Memory B cell (primary cell): ENCODE results near the gene TUT7.
"Not testable (repeated sequence)": the region's sequence is repeated elsewhere in the genome, so short reads cannot be mapped to it uniquely, and the experiment has no call there.

Experiments
- ATAC-seq: fragments of 150-1000 bp; cut with Tn5 transposase; 2 replicates; pipeline ENCODE4 v1.10.0; 2021; ENCODE audit warnings: low read depth, mild to moderate bottlenecking, moderate library complexity
- DNase-seq, 2 donors: peaks; one replicate each; pipeline ENCODE4 v3.0.0; 2022; ENCODE audit warnings: low spot score in 2 of 2
- H3K27ac Mint-ChIP-seq: one replicate; pipeline ENCODE4 v1.8.0; 2022; ENCODE audit warnings: mild to moderate bottlenecking, moderate library complexity, mixed read lengths
- H3K27me3 Mint-ChIP-seq: one replicate; pipeline ENCODE4 v1.8.0; 2022; ENCODE audit warnings: mixed read lengths
- H3K36me3 Mint-ChIP-seq: one replicate; pipeline ENCODE4 v1.8.0; 2022; ENCODE audit warnings: mild to moderate bottlenecking, mixed read lengths
- H3K4me1 Mint-ChIP-seq: one replicate; pipeline ENCODE4 v1.8.0; 2022; ENCODE audit warnings: mixed read lengths
- H3K4me3 Mint-ChIP-seq: one replicate; pipeline ENCODE4 v1.8.0; 2022; ENCODE audit warnings: mild to moderate bottlenecking, moderate library complexity, mixed read lengths
- H3K9me3 Mint-ChIP-seq: one replicate; pipeline ENCODE4 v1.8.0; 2022; ENCODE audit warnings: mixed read lengths

The TUT7 gene

GRCh38 chr9:86337469-86338108 is 16.6 kb downstream of the TUT7 start:
- Mint-ChIP-seq H3K4me3 (peak overlapping the region; percentile 76), H3K27me3 (no peaks in the 10 kb centered on the region), H3K27ac (peak overlapping the region; percentile 54), H3K36me3 (peaks cover 39% of the 10 kb centered on the region), H3K4me1 (peaks cover 22% of the 10 kb centered on the region), H3K9me3 (peaks cover 2% of the 10 kb centered on the region)
- ATAC-seq (peak; percentile 86), DNase-seq (no peak)

GRCh38 chr9:86336058-86336457 is 18.2 kb downstream of the TUT7 start:
- no peak for DNase-seq
- Mint-ChIP-seq H3K4me3 (no peak overlapping the region), H3K27me3 (no peaks in the 10 kb centered on the region), H3K4me1 (peaks cover 14% of the 10 kb centered on the region), H3K36me3 (peaks cover 42% of the 10 kb centered on the region), H3K27ac (no peak overlapping the region), H3K9me3 (peaks cover 4% of the 10 kb centered on the region)
- ATAC-seq = no peak

- Mint-ChIP-seq H3K4me1 (peaks cover 6% of the 10 kb centered on the region), H3K27me3 (no peaks in the 10 kb centered on the region), H3K9me3 (peaks cover 4% of the 10 kb centered on the region), H3K4me3 (no peak overlapping the region), H3K36me3 (peaks cover 40% of the 10 kb centered on the region), H3K27ac (no peak overlapping the region)
- ATAC-seq = no peak
- no peak for DNase-seq
These were observed 20.6 kb downstream of the TUT7 start for GRCh38 chr9:86333651-86334050.

- Mint-ChIP-seq H3K27ac (peak overlapping the region; percentile 79), H3K4me3 (no peak overlapping the region), H3K27me3 (no peaks in the 10 kb centered on the region), H3K9me3 (peaks cover 4% of the 10 kb centered on the region), H3K36me3 (peaks cover 35% of the 10 kb centered on the region), H3K4me1 (no peaks in the 10 kb centered on the region)
- DNase-seq (no peak), ATAC-seq (no peak)
These were observed 24.0 kb downstream of the TUT7 start for GRCh38 chr9:86330186-86330585.

- ATAC-seq (no peak), DNase-seq (no peak)
- Mint-ChIP-seq H3K9me3 (peaks cover 4% of the 10 kb centered on the region), H3K27ac (peak overlapping the region; percentile 79), H3K36me3 (peaks cover 33% of the 10 kb centered on the region), H3K4me3 (no peak overlapping the region), H3K27me3 (no peaks in the 10 kb centered on the region), H3K4me1 (no peaks in the 10 kb centered on the region)
These were observed 24.6 kb downstream of the TUT7 start for GRCh38 chr9:86329649-86330048.

GRCh38 chr9:86328156-86328555 is 26.1 kb downstream of the TUT7 start:
- H3K9me3 Mint-ChIP-seq = peaks cover 4% of the 10 kb centered on the region
- H3K27ac Mint-ChIP-seq = no peak overlapping the region
- no peaks in the 10 kb centered on the region for H3K27me3 Mint-ChIP-seq
- no peak for DNase-seq
- H3K4me1 Mint-ChIP-seq = no peaks in the 10 kb centered on the region
- H3K4me3 Mint-ChIP-seq = no peak overlapping the region
- peaks cover 25% of the 10 kb centered on the region for H3K36me3 Mint-ChIP-seq
- ATAC-seq = no peak

- Mint-ChIP-seq H3K4me1 (peaks cover 3% of the 10 kb centered on the region), H3K27ac (no peak overlapping the region), H3K27me3 (no peaks in the 10 kb centered on the region), H3K36me3 (peaks cover 19% of the 10 kb centered on the region), H3K4me3 (no peak overlapping the region), H3K9me3 (no peaks in the 10 kb centered on the region)
- ATAC-seq (no peak), DNase-seq (no peak)
These were observed 27.7 kb downstream of the TUT7 start for GRCh38 chr9:86326536-86326935.

GRCh38 chr9:86324901-86325300 is 29.3 kb downstream of the TUT7 start:
- H3K9me3 Mint-ChIP-seq = no peaks in the 10 kb centered on the region
- peaks cover 3% of the 10 kb centered on the region for H3K4me1 Mint-ChIP-seq
- H3K4me3 Mint-ChIP-seq = no peak overlapping the region
- no peaks in the 10 kb centered on the region for H3K27me3 Mint-ChIP-seq
- H3K27ac Mint-ChIP-seq = peak overlapping the region; percentile 62
- H3K36me3 Mint-ChIP-seq = peaks cover 19% of the 10 kb centered on the region
- no peak for ATAC-seq
- no peak for DNase-seq

GRCh38 chr9:86324308-86324707 is 29.9 kb downstream of the TUT7 start:
- ATAC-seq = no peak
- no peak overlapping the region for H3K4me3 Mint-ChIP-seq
- H3K4me1 Mint-ChIP-seq = peaks cover 3% of the 10 kb centered on the region
- no peaks in the 10 kb centered on the region for H3K27me3 Mint-ChIP-seq
- H3K9me3 Mint-ChIP-seq = no peaks in the 10 kb centered on the region
- DNase-seq = no peak
- peaks cover 16% of the 10 kb centered on the region for H3K36me3 Mint-ChIP-seq
- peak overlapping the region; percentile 62 for H3K27ac Mint-ChIP-seq

GRCh38 chr9:86322973-86323644 is 31.1 kb downstream of the TUT7 start:
- ATAC-seq (no peak), DNase-seq (no peak)
- Mint-ChIP-seq H3K27me3 (no peaks in the 10 kb centered on the region), H3K4me3 (no peak overlapping the region), H3K36me3 (peaks cover 19% of the 10 kb centered on the region), H3K9me3 (no peaks in the 10 kb centered on the region), H3K4me1 (peaks cover 3% of the 10 kb centered on the region), H3K27ac (peak overlapping the region; percentile 81)

- Mint-ChIP-seq H3K27me3 (no peaks in the 10 kb centered on the region), H3K4me1 (peaks cover 3% of the 10 kb centered on the region), H3K9me3 (no peaks in the 10 kb centered on the region), H3K27ac (no peak overlapping the region), H3K36me3 (peaks cover 17% of the 10 kb centered on the region), H3K4me3 (no peak overlapping the region)
- DNase-seq = no peak
- ATAC-seq = no peak
These were observed 32.8 kb downstream of the TUT7 start for GRCh38 chr9:86321373-86321772.

- Mint-ChIP-seq H3K36me3 (peaks cover 31% of the 10 kb centered on the region), H3K27me3 (no peaks in the 10 kb centered on the region), H3K4me1 (peaks cover 3% of the 10 kb centered on the region), H3K9me3 (peaks cover 2% of the 10 kb centered on the region), H3K27ac (no peak overlapping the region), H3K4me3 (no peak overlapping the region)
- DNase-seq = no peak
- no peak for ATAC-seq
These were observed 36.0 kb downstream of the TUT7 start for GRCh38 chr9:86318187-86318586.

GRCh38 chr9:86315078-86315477 is 39.1 kb downstream of the TUT7 start:
- Mint-ChIP-seq H3K9me3 (peaks cover 2% of the 10 kb centered on the region), H3K27ac (no peak overlapping the region), H3K27me3 (no peaks in the 10 kb centered on the region), H3K4me3 (no peak overlapping the region), H3K36me3 (peaks cover 37% of the 10 kb centered on the region), H3K4me1 (no peaks in the 10 kb centered on the region)
- DNase-seq = no peak
- ATAC-seq = no peak

GRCh38 chr9:86312959-86313358 is 41.3 kb downstream of the TUT7 start:
- not testable (repeated sequence) for ATAC-seq, H3K27me3 Mint-ChIP-seq, H3K4me1 Mint-ChIP-seq, DNase-seq, H3K4me3 Mint-ChIP-seq, H3K9me3 Mint-ChIP-seq
- Mint-ChIP-seq H3K27ac (peak overlapping the region; percentile 0), H3K36me3 (peaks cover 41% of the 10 kb centered on the region)

- DNase-seq = no peak
- Mint-ChIP-seq H3K27ac (no peak overlapping the region), H3K36me3 (peaks cover 36% of the 10 kb centered on the region), H3K4me1 (no peaks in the 10 kb centered on the region), H3K4me3 (no peak overlapping the region), H3K9me3 (no peaks in the 10 kb centered on the region), H3K27me3 (no peaks in the 10 kb centered on the region)
- ATAC-seq = no peak
These were observed 45.5 kb downstream of the TUT7 start for GRCh38 chr9:86308687-86309086.
